SH-SY5Y (cell line): ENCODE results near the gene SDR42E2.

ENCODE experiments used
- GATA2 ChIP-seq: IDR thresholded peaks from 2 replicates; pipeline ENCODE4 v1.6.1; 2011; ENCODE audit warnings: mild to moderate bottlenecking, low read depth, low read length
- GATA3 ChIP-seq: IDR thresholded peaks from 2 replicates; pipeline ENCODE4 v1.6.1; 2011; ENCODE audit warnings: low read depth, mild to moderate bottlenecking, low read length, moderate library complexity

DNA sequence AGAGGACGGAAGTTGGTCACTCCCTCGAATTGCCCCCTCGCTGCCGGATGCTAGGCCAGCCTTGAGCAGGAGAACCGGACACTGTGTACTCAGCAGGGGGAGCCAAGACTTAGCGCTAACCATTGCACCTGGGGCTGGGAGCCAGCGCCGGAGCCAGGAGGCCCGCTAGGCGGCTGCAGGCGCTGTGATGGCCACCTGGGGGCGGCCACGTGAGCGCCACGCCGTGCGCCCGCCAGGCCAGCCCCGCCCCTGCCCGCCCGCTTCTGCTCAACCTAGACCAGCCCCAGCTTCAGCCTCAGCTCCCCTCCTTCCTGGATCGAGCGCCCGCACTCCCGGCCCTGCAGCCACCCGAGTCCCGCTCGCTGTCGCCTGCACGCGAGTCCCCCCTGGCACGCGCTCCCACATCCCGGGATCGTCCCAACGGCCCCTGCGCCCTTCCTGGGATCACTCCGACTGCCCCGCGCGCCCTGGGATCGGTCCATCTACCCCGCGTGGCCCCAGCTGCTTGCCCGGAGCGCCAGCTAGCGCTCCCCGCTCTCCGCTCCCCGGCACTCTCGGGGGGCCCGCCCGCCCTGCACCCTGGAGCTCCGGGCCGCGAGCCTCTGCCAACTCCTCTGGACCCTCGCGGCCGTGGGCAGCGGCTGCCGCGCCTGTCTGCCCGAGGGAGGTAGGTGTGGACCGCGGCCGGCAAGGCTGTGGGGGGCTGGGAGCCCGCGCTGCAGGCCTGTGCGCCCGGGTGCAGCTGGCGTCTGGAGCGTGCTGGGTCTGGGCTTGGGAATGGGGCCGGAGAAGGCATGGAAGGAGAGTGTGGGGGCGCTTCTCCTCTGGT, 43.9 kb downstream of the SDR42E2 start, which contains the start of gene EEF2K:
- TF ChIP-seq GATA3: no peak
- TF ChIP-seq GATA2: no peak
